Endodermal cell (in vitro differentiated cells): ENCODE measurements around the gene KDM4E. TPM values are rescaled to one million over a fixed set of nuclear protein-coding genes. Genes with fewer than 3 reads are reported as not detected.

ENCODE experiments used
- DNase-seq: peaks from one replicate; pipeline ENCODE4 v3.0.0-alpha.2; 2017
- H3K27ac ChIP-seq: 2 replicates; pipeline ENCODE4 v1.5.1; 2013; ENCODE audit warnings: mild to moderate bottlenecking, low read depth, low read length, moderate library complexity
- H3K27me3 ChIP-seq: 2 replicates; pipeline ENCODE4 v1.6.1; 2013; ENCODE audit warnings: mild to moderate bottlenecking, low read length, moderate library complexity; ENCODE audit not compliant: insufficient read depth, control insufficient read depth, poor library complexity, severe bottlenecking
- H3K36me3 ChIP-seq: 2 replicates; pipeline ENCODE4 v1.7.0; 2013; ENCODE audit warnings: mild to moderate bottlenecking, low read length, moderate library complexity; ENCODE audit not compliant: control insufficient read depth, insufficient read depth
- H3K4me1 ChIP-seq: one replicate; pipeline ENCODE4 v1.7.0; 2013; ENCODE audit warnings: low read length; ENCODE audit not compliant: control insufficient read depth, insufficient read depth
- H3K4me3 ChIP-seq: 2 replicates; pipeline ENCODE4 v1.5.1; 2013; ENCODE audit warnings: mild to moderate bottlenecking, low read length, moderate library complexity
- H3K9ac ChIP-seq: 2 replicates; pipeline ENCODE4 v1.6.1; 2013; ENCODE audit warnings: mild to moderate bottlenecking, low read length, moderate library complexity; ENCODE audit not compliant: poor library complexity, severe bottlenecking; ENCODE audit errors: extremely low read depth
- H3K9me3 ChIP-seq: 2 replicates; pipeline ENCODE4 v1.6.1; 2013; ENCODE audit warnings: mild to moderate bottlenecking, low read length, moderate library complexity; ENCODE audit not compliant: control insufficient read depth
- H3K27ac Mint-ChIP-seq: 2 replicates; pipeline ENCODE4 v1.8.0; 2020; ENCODE audit warnings: mixed read lengths
- H3K27me3 Mint-ChIP-seq: 2 replicates; pipeline ENCODE4 v1.8.0; 2021; ENCODE audit warnings: mild to moderate bottlenecking, mixed read lengths; ENCODE audit not compliant: insufficient read depth
- H3K36me3 Mint-ChIP-seq: 2 replicates; pipeline ENCODE4 v1.8.0; 2020; ENCODE audit warnings: low read depth, mixed read lengths
- H3K4me1 Mint-ChIP-seq: 2 replicates; pipeline ENCODE4 v1.8.0; 2020; ENCODE audit warnings: mixed read lengths
- H3K4me3 Mint-ChIP-seq: 2 replicates; pipeline ENCODE4 v1.8.0; 2020; ENCODE audit warnings: mild to moderate bottlenecking, moderate library complexity, mixed read lengths
- H3K9me3 Mint-ChIP-seq: 2 replicates; pipeline ENCODE4 v1.8.0; 2020; ENCODE audit warnings: mild to moderate bottlenecking, mixed read lengths
- CTCF ChIP-seq: fragments of 200-600 bp; sonication (generic); conservative IDR thresholded peaks from 2 replicates; pipeline ENCODE4 v1.5.0; 2021; ENCODE audit warnings: antibody characterized with exemption, mild to moderate bottlenecking
- WGBS, 2 experiments: methylation state at CpG; one replicate each; pipeline versions ENCODE4 v1.1.5 to v1.1.7; 2013; ENCODE audit warnings: missing lambda C conversion rate in 2 of 2, mixed read lengths in 1 of 2; ENCODE audit not compliant: insufficient coverage in 1 of 2, insufficient read length in 1 of 2; 5-methylcytosine and 5-hydroxymethylcytosine counted together
- total RNA-seq, 2 donors: library from RNA; stranded (reverse); fragmentation: NEBNext Ultra II Directional in 1 of 2; extraction: Animal tissue kit (Norgen Biotek cat#: 25700) in 1 of 2; gene quantifications; 2 replicates in 1 of 2; 3 replicates in 1 of 2; pipeline ENCODE4 v1.2.1, GENCODE V29; 2021

KDM4E gene
- total RNA-seq, 2 donors from 2014 or later, result not detected

- DNase-seq, result peak; percentile 7
- Histone ChIP-seq H3K4me3 (no peak overlapping the region), H3K4me1 (no peaks in the 10 kb centered on the region), H3K27ac (no peak overlapping the region), H3K27me3 (no peaks in the 10 kb centered on the region), H3K9me3 (no peaks in the 10 kb centered on the region), H3K9ac (no peak overlapping the region), H3K36me3 (no peaks in the 10 kb centered on the region)
- Mint-ChIP-seq H3K4me3 (no peak overlapping the region), H3K27me3 (peaks cover 8% of the 10 kb centered on the region), H3K36me3 (no peaks in the 10 kb centered on the region), H3K4me1 (peaks cover 5% of the 10 kb centered on the region), H3K27ac (no peak overlapping the region), H3K9me3 (no peaks in the 10 kb centered on the region)
- no peak for TF ChIP-seq CTCF
- WGBS, 2 experiments, result 76 to 91% methylated on average over 1 of the region's 1 CpG
Observed at GRCh38 chr11:95076416-95076815, 51.4 kb downstream of the KDM4E start.

DNA sequence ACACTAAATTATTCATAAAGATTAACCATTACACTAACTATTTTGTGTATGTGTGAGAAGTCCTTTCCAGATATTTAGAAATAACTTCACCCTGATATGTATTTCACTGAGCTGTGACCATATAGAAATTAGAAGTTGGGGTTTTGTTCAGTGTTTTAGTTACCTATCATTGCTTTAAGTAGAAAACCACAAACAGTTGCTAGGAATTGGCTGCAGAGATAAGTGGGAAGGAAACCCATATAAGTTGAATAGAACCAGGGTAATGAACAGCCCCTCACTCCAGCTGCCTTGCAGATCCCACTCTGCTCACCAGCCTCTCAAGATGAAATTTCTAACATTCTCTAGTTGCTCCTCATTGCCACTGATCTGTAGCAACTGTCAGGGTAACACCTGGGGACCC is 51.9 kb downstream of the KDM4E start:
- H3K4me1 Mint-ChIP-seq, result peaks cover 9% of the 10 kb centered on the region
- H3K4me3 ChIP-seq, result no peak overlapping the region
- no peak overlapping the region for H3K27ac ChIP-seq
- no peaks in the 10 kb centered on the region for H3K4me1 ChIP-seq
- DNase-seq, result peak; percentile 23
- no peak overlapping the region for H3K9ac ChIP-seq
- H3K4me3 Mint-ChIP-seq, result no peak overlapping the region
- H3K9me3 Mint-ChIP-seq, result no peaks in the 10 kb centered on the region
- TF ChIP-seq CTCF, result no peak
- H3K36me3 ChIP-seq, result no peaks in the 10 kb centered on the region
- H3K9me3 ChIP-seq, result no peaks in the 10 kb centered on the region
- H3K27me3 ChIP-seq, result no peaks in the 10 kb centered on the region
- peaks cover 8% of the 10 kb centered on the region for H3K27me3 Mint-ChIP-seq
- H3K36me3 Mint-ChIP-seq, result no peaks in the 10 kb centered on the region
- no peak overlapping the region for H3K27ac Mint-ChIP-seq

Other genes starting within 250 kb of the KDM4E start
- gene CWC15, start 51.7 kb upstream of the KDM4E start, total RNA-seq, result 10 to 100 TPM; 73.9 to 81.4 TPM
- gene KDM4D, start 51.5 kb upstream of the KDM4E start, total RNA-seq, result 1 to 10 TPM; 1.7 to 3.1 TPM
- not detected for gene KDM4F, start 24.2 kb downstream of the KDM4E start, total RNA-seq
- 10 to 100 TPM; 16.3 to 20.1 TPM for gene SRSF8, start 41.7 kb downstream of the KDM4E start, total RNA-seq
- gene ENDOD1, start 64.6 kb downstream of the KDM4E start, total RNA-seq, result 1 to 10 TPM; 1.9 to 2.7 TPM
- gene SESN3, start 205.9 kb downstream of the KDM4E start, total RNA-seq, result 10 to 100 TPM; 33.6 to 43.1 TPM